Measurements from ENCODE around the gene THRB.

Gene THRB

DNA sequence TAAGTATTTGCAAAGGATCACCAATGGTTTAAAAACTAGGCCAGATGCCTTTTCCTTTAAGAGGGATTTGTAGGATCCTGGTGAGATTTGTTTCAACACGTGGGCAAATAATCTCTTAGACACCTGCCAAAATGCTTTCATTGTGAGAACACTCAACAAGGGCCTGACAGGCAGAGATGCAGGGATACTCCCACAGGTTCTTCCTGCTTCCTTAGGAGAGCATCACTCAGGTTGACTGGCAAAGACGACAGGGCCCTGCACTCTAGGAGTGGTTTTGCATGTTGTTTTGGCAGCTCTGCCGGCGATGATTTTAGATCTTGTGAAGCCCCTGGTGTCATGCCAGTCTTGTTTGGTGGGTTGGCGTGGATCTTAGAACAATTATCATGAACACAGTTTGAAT, 365.1 kb downstream of the THRB start:
- TF ChIP-seq, protein P1, sequence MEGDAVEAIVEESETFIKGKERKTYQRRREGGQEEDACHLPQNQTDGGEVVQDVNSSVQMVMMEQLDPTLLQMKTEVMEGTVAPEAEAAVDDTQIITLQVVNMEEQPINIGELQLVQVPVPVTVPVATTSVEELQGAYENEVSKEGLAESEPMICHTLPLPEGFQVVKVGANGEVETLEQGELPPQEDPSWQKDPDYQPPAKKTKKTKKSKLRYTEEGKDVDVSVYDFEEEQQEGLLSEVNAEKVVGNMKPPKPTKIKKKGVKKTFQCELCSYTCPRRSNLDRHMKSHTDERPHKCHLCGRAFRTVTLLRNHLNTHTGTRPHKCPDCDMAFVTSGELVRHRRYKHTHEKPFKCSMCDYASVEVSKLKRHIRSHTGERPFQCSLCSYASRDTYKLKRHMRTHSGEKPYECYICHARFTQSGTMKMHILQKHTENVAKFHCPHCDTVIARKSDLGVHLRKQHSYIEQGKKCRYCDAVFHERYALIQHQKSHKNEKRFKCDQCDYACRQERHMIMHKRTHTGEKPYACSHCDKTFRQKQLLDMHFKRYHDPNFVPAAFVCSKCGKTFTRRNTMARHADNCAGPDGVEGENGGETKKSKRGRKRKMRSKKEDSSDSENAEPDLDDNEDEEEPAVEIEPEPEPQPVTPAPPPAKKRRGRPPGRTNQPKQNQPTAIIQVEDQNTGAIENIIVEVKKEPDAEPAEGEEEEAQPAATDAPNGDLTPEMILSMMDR (IDR thresholded peaks at IDR 0.05) = no peak

GRCh38 chr3:24128199-24129005, 366.2 kb downstream of the THRB start:
- TF ChIP-seq, protein P1 (IDR thresholded peaks at IDR 0.05) = no peak

- TF ChIP-seq, protein P1 (IDR thresholded peaks at IDR 0.05) = no peak
Measured at GRCh38 chr3:24123596-24123995, 371.1 kb downstream of the THRB start.

- TF ChIP-seq, protein P1 (IDR thresholded peaks at IDR 0.05) = no peak
Measured at GRCh38 chr3:24120434-24120833, 374.2 kb downstream of the THRB start.

DNA sequence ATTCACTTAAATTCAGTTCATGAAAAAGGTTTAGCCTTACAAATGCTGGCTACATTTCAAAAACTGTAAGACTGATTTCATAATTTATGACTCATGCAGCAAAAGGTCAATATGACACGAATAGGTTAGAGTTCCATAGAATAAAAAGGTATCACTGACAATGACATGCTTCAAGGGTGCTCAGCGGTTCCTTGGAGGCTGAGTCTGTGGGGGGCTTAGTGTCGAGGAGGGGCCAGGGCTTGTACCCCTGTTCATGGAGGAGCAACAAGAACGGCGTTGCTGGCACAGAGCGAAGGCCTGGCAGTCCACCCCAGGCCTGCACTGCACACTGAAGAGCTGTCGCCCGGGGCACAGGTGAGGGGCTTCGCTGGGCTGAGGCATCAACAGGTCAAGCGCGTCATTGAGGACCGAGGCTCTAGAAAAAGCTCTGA, 375.3 kb downstream of the THRB start:
- TF ChIP-seq, protein P1 (IDR thresholded peaks at IDR 0.05) = no peak

- TF ChIP-seq, protein P1 (IDR thresholded peaks at IDR 0.05) = no peak
Measured at GRCh38 chr3:24117508-24117907, 377.1 kb downstream of the THRB start.

DNA sequence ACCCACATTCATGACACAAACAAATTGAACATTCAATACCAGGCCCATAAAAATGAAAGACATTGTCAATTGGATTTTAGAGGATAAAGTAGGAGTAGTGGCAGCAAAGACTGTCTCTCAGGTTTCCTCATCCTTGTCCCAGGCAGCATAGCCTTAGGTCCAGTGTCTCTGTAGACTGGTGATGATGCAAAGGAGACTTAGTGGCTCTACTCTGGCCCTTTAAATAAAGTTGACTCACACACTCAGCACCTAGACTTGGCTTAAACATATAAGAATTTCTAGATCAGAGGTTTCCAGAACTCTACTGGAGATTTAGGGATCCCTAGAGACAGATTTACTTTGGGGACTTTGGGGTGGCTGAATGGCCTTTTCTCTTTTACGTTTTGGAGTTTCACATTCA, 382.9 kb downstream of the THRB start:
- TF ChIP-seq, protein P1 (IDR thresholded peaks at IDR 0.05) = no peak

Measured in LNCAP (cell line).